ENCODE results near the gene CCDC88B. TPM values are rescaled to one million over a fixed set of nuclear protein-coding genes. Genes with fewer than 3 reads are reported as not detected.

Gene CCDC88B
- total RNA-seq, 2 donors from 2014 or later = 14.2 to 15.2 TPM

DNA sequence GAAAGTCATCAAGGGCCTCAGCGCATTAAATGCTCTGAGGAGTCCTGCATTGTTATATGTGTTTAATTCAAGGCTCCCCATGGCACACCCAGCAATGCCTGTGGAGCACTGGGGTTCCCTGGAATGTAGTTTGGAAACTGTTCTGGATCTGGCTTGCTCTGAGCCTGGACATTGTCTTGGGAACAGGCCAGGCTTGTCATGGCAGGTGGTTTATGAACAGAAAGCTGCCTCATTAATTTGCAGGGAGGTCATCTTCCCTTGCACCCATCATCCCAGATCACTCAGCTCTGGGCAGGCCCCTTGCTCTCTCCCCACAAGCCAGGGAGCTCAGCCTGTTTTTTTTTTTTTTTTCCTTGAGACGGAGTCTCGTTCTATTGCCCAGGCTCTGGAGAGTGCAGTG lies 51.8 kb downstream of the CCDC88B start:
- Histone ChIP-seq H3K27ac (ENCODE audit: low read depth, low read length) (no peak overlapping the region), H3K4me3 (ENCODE audit: low read length) (no peak overlapping the region), H3K36me3 (ENCODE audit: control insufficient read depth, insufficient read depth, low read length) (no peaks in the 10 kb centered on the region), H3K27me3 (ENCODE audit: control insufficient read depth, insufficient read depth, low read length, poor library complexity, severe bottlenecking) (no peaks in the 10 kb centered on the region), H3K9me3 (ENCODE audit: control insufficient read depth, low read length) (no peaks in the 10 kb centered on the region), H3K9ac (ENCODE audit: extremely low read depth, low read length, poor library complexity, severe bottlenecking) (no peak overlapping the region), H3K4me1 (ENCODE audit: control insufficient read depth, insufficient read depth, low read length) (peaks cover 8% of the 10 kb centered on the region)
- Mint-ChIP-seq H3K4me1 (peaks cover 12% of the 10 kb centered on the region), H3K27ac (no peak overlapping the region), H3K9me3 (no peaks in the 10 kb centered on the region), H3K4me3 (no peak overlapping the region), H3K36me3 (ENCODE audit: low read depth) (no peaks in the 10 kb centered on the region), H3K27me3 (ENCODE audit: insufficient read depth) (no peaks in the 10 kb centered on the region)
- TF ChIP-seq, protein P1, sequence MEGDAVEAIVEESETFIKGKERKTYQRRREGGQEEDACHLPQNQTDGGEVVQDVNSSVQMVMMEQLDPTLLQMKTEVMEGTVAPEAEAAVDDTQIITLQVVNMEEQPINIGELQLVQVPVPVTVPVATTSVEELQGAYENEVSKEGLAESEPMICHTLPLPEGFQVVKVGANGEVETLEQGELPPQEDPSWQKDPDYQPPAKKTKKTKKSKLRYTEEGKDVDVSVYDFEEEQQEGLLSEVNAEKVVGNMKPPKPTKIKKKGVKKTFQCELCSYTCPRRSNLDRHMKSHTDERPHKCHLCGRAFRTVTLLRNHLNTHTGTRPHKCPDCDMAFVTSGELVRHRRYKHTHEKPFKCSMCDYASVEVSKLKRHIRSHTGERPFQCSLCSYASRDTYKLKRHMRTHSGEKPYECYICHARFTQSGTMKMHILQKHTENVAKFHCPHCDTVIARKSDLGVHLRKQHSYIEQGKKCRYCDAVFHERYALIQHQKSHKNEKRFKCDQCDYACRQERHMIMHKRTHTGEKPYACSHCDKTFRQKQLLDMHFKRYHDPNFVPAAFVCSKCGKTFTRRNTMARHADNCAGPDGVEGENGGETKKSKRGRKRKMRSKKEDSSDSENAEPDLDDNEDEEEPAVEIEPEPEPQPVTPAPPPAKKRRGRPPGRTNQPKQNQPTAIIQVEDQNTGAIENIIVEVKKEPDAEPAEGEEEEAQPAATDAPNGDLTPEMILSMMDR (conservative IDR thresholded peaks at IDR 0.05) = no peak
- 89 to 96% methylated on average over 3 of the region's 3 CpGs for WGBS, 2 experiments (ENCODE audit: insufficient coverage in 1 of 2, insufficient read length in 1 of 2)
- no peak for DNase-seq

- H3K27me3 Mint-ChIP-seq (ENCODE audit: insufficient read depth) = no peaks in the 10 kb centered on the region
- no peaks in the 10 kb centered on the region for H3K36me3 ChIP-seq (ENCODE audit: control insufficient read depth, insufficient read depth, low read length)
- no peaks in the 10 kb centered on the region for H3K36me3 Mint-ChIP-seq (ENCODE audit: low read depth)
- H3K27ac Mint-ChIP-seq = peak overlapping the region; percentile 85
- H3K4me1 Mint-ChIP-seq = peaks cover 15% of the 10 kb centered on the region
- H3K4me1 ChIP-seq (ENCODE audit: control insufficient read depth, insufficient read depth, low read length) = peaks cover 8% of the 10 kb centered on the region
- no peaks in the 10 kb centered on the region for H3K9me3 Mint-ChIP-seq
- peak overlapping the region; percentile 4 for H3K27ac ChIP-seq (ENCODE audit: low read depth, low read length)
- no peaks in the 10 kb centered on the region for H3K9me3 ChIP-seq (ENCODE audit: control insufficient read depth, low read length)
- TF ChIP-seq, protein P1 (conservative IDR thresholded peaks at IDR 0.05) = no peak
- 66 to 69% methylated on average over 12 to 13 of the region's 13 CpGs for WGBS, 2 experiments (ENCODE audit: insufficient coverage in 1 of 2, insufficient read length in 1 of 2)
- H3K4me3 Mint-ChIP-seq = peak overlapping the region; percentile 24
- no peak for DNase-seq
- H3K27me3 ChIP-seq (ENCODE audit: control insufficient read depth, insufficient read depth, low read length, poor library complexity, severe bottlenecking) = no peaks in the 10 kb centered on the region
- no peak overlapping the region for H3K4me3 ChIP-seq (ENCODE audit: low read length)
- no peak overlapping the region for H3K9ac ChIP-seq (ENCODE audit: extremely low read depth, low read length, poor library complexity, severe bottlenecking)
Measured at GRCh38 chr11:64395545-64396078, 55.6 kb downstream of the CCDC88B start.

- H3K9me3 Mint-ChIP-seq = no peaks in the 10 kb centered on the region
- no peaks in the 10 kb centered on the region for H3K9me3 ChIP-seq (ENCODE audit: control insufficient read depth, low read length)
- H3K4me3 Mint-ChIP-seq = peak overlapping the region; percentile 24
- H3K4me1 Mint-ChIP-seq = peaks cover 15% of the 10 kb centered on the region
- H3K9ac ChIP-seq (ENCODE audit: extremely low read depth, low read length, poor library complexity, severe bottlenecking) = no peak overlapping the region
- no peaks in the 10 kb centered on the region for H3K36me3 ChIP-seq (ENCODE audit: control insufficient read depth, insufficient read depth, low read length)
- no peaks in the 10 kb centered on the region for H3K36me3 Mint-ChIP-seq (ENCODE audit: low read depth)
- H3K27me3 ChIP-seq (ENCODE audit: control insufficient read depth, insufficient read depth, low read length, poor library complexity, severe bottlenecking) = no peaks in the 10 kb centered on the region
- TF ChIP-seq, protein P1 (conservative IDR thresholded peaks at IDR 0.05) = peak; percentile 26
- no peak overlapping the region for H3K4me3 ChIP-seq (ENCODE audit: low read length)
- peak; percentile 90 for DNase-seq
- peak overlapping the region; percentile 85 for H3K27ac Mint-ChIP-seq
- WGBS, 2 experiments (ENCODE audit: insufficient coverage in 1 of 2, insufficient read length in 1 of 2) = 18 to 33% methylated on average over 14 to 15 of the region's 15 CpGs
- no peaks in the 10 kb centered on the region for H3K27me3 Mint-ChIP-seq (ENCODE audit: insufficient read depth)
- H3K27ac ChIP-seq (ENCODE audit: low read depth, low read length) = peak overlapping the region; percentile 4
- peaks cover 8% of the 10 kb centered on the region for H3K4me1 ChIP-seq (ENCODE audit: control insufficient read depth, insufficient read depth, low read length)
Measured at GRCh38 chr11:64396079-64396591, 56.1 kb downstream of the CCDC88B start.

Measured in endodermal cell (in vitro differentiated cells).